ENCODE data around the gene UNC13C.
"Not testable (repeated sequence)": the region's sequence is repeated elsewhere in the genome, so short reads cannot be mapped to it uniquely, and the experiment has no call there.

UNC13C gene

GRCh38 chr15:54307926-54308325, 329.7 kb downstream of the UNC13C start:
- no peak for DNase-seq

DNA sequence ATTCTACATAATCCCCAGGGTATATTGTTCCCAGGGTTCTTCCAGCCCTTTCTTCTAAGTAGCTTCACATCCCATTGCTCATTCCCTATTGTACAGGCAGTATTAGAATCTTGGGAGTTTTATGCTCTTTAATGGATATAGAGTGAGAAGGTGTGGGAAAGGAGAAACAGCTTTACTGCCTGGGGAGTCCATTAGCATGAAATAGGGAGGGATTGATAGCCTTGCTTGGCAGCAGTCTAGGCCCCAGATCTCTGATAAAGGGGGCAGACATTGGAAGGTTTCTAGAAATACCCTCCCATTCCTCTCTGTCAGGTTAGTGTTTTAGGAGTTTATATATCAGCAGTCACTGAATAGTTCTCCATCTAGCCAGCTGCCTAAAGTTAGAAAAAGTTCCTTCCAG, 334.3 kb downstream of the UNC13C start:
- DNase-seq, result no peak

DNA sequence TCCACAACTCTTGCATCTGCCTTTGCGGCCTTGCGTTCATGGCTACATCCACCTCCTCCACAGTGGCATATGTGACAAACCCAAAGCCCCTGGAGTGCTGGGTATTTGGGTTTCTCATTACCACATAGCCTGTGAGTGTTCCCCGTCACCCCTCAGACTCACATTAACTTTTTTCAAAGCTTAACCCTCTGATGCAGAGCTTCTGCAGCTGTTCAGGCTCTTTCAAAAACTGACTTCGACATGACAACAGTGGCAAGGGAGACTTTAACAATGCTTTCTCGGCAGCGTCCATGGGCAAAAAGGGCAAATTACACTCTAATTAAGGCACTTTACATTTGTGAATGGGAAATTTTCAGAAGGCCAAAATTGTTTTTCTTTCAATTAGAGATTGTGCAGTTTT, 343.2 kb downstream of the UNC13C start:
- no peak for DNase-seq

- no peak for DNase-seq
Measured at GRCh38 chr15:54322341-54322740, 344.1 kb downstream of the UNC13C start.

DNA sequence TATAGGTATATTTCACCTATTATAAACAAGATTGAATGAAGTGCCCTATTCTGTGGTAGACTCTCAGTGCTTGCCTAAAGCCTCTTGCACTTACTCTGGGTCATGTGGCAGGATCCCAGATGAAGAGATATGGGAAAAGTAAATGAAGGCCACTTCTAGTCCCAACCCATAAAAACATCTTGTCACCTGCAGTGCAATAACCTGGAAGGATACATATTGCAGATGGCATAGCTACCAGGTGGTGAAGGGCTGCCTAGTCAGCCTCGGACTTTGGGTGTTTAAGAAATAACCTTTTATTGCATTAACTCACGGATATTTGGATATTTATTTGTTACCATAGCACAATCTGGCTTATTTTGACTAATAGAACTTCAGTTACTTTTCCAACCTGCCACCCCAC, 367.1 kb downstream of the UNC13C start:
- DNase-seq, result no peak

- no peak for DNase-seq
Measured at GRCh38 chr15:54345827-54346226, 367.6 kb downstream of the UNC13C start.

- no peak for DNase-seq
Measured at GRCh38 chr15:54347082-54347827, 369.0 kb downstream of the UNC13C start.

DNA sequence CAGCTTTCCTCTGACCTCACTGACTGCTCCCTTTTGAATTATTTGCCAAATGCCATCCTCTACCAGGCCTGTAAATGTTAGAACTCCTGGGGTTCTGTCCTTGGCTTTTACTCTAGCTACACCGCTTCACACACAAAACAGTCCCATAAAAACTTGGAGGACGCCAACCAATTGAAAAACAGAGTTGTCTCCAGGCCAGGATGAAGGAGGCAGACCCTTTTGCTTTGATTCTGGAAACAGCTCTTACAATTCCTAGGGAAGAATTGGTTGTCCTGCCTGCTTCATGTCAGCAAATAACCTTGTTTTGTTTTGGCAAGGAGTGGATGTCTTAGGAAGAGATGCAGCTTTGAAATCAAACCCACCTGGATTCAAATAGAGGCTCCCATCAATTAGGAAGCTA, 375.5 kb downstream of the UNC13C start:
- no peak for DNase-seq

DNA sequence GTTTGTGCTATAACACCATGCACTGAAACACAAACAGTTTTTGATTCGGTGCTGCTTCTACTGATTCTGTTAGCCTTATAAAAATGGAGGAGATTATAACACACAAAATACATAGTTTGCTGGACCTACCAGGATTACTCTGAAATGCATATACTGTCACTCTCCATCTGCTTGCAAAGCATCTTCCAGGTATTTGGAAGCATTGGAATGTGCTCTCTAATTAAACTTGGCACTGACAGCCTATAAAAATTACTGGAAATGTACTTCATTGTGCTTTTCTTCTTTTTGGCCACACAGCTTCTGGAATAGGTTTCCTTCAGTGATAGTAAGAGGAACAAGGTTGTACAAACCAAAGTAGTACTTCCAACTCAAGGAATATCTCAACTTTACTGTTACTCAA, 376.1 kb downstream of the UNC13C start:
- DNase-seq, result no peak

DNA sequence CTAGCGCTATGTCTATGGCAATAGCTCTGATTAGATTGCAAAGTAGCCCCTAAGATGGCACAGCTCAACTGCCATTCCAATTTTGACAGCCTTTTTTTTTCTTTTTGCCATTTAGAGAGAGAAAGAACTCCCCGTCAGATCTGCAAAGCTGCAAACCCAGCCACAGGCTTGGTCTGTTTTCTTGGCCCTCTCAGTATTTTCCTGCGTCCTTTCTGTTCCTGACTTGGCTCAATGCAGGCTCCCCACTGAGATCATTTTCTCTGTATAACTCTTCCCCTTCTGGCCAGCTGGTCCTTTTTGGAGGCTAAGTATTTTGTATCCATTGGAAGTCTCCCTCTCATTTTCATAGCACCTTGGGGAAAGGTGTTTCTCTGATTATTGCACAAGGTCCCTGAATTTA, 386.7 kb downstream of the UNC13C start:
- peak; percentile 39 for DNase-seq

DNA sequence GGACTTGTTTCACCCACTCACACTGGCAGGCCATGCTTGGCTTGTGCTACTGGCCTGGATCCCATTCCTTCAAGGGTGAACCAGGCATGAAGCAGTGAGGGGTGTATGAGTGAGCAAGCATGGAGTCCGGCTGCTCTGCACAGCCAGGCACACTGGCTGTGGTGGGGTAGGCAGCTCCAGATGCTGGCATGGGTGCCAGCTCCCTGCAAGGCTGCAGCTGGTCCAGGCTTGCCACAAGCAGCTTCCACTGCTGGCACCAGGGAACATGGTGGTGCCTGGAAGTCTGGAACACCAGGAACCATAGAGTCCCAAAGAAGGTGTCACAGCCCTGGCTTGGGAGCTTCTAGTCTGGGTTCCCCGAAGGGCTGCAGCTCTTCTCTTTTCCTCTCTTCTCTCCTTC, 395.1 kb downstream of the UNC13C start:
- no peak for DNase-seq

- no peak for DNase-seq
Measured at GRCh38 chr15:54374184-54374952, 396.1 kb downstream of the UNC13C start.

GRCh38 chr15:54387799-54388198, 409.6 kb downstream of the UNC13C start:
- no peak for DNase-seq

- DNase-seq, result no peak
Measured at GRCh38 chr15:54388746-54389145, 410.5 kb downstream of the UNC13C start.

- DNase-seq, result no peak
Measured at GRCh38 chr15:54410481-54410880, 432.2 kb downstream of the UNC13C start.

DNA sequence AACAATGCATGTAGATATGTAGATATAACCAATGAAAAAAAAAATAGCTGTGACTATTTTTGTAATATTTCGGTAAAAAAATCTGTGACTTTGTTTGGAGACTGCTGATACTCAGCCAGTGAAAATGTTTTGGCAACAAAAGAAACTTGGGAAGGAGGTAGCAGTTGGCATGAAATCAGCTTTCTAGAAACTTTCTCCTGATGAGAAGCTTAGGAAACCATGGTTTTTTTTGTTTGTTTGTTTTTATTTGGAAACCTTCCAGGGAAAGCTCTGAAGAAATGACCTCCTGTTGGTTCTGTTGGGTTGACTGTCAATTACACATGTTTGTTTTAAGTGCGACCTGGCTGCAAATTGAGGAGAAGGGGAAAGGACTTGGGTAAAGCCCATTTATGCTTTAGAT, 445.9 kb downstream of the UNC13C start:
- no peak for DNase-seq

- no peak for DNase-seq
Measured at GRCh38 chr15:54428596-54428995, 450.4 kb downstream of the UNC13C start.

GRCh38 chr15:54450288-54450687, 472.0 kb downstream of the UNC13C start:
- not testable (repeated sequence) for DNase-seq

- DNase-seq, result no peak
Measured at GRCh38 chr15:54456413-54456812, 478.2 kb downstream of the UNC13C start.

- DNase-seq, result no peak
Measured at GRCh38 chr15:54462511-54462913, 484.3 kb downstream of the UNC13C start.

DNA sequence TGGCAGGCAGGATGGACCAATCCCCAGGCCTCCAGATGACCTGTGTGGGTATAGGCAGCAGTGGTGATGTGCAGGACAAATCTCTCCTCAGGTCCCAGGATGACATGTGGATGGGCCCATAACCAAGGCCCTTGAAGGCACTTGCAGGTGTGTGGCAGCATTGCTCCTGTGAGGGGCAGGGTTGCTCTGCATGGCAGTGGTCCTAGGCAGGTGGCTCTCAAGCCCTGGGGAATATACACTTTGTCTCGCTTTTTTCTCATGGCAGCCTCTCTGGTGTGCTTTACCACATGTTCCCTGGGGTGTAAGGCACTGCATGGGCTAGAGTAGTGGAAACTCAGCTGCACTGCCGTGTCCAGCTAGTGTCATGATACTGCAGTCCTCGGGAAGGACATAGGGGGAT, 503.6 kb downstream of the UNC13C start:
- no peak for DNase-seq

GRCh38 chr15:54482251-54482650, 504.0 kb downstream of the UNC13C start:
- DNase-seq, result no peak

- DNase-seq, result no peak
Measured at GRCh38 chr15:54500330-54500729, 522.1 kb downstream of the UNC13C start.

DNA sequence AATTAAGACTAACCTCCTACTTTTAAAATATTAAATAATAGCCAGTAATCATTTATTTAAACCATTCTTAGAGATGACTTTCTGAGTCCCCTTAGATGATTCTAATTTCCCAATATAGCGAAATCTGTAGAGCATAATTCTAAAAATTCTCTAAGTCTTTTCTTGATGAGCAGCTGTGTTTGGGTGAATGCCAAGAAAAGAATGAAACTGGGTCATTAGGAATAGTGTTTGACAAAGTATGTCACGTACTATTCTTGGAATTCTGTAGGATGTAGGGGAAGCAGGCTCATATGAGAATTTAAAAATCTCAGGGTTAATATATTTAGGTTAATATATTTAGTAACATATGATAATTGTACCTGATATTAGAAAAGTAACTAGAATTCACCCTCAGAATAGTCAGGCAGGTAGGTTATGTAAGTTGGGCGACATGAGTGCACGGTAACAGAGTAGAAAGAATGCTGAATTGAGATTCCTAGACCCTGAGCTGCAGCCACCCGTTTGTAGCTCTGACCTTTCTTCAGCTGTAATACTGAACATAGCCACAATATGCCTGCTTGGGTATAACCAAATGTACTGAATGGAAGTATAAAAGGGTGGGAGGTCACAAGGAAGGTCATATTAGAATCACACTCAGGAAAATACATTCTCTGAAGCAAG, 524.3 kb downstream of the UNC13C start:
- no peak for DNase-seq
